GM19372 (cell line): ENCODE data around the gene TRIM15.

Experiments used
- ATAC-seq: cut with Tn5 transposase; IDR thresholded peaks from one replicate; pipeline ENCODE4 v1.9.1; 2021; ENCODE audit warnings: mild to moderate bottlenecking, low read depth, moderate library complexity; ENCODE audit not compliant: unreplicated experiment

The TRIM15 gene

GRCh38 chr6:30194797-30195690, 31.7 kb downstream of the TRIM15 start:
- ATAC-seq = no peak

GRCh38 chr6:30195951-30196350, 32.6 kb downstream of the TRIM15 start:
- ATAC-seq = no peak

GRCh38 chr6:30196376-30196775, 33.0 kb downstream of the TRIM15 start:
- no peak for ATAC-seq

- ATAC-seq = no peak
Measured at GRCh38 chr6:30198166-30199084, 35.1 kb downstream of the TRIM15 start.

GRCh38 chr6:30200551-30201281, 37.4 kb downstream of the TRIM15 start:
- ATAC-seq = no peak

- ATAC-seq = no peak
Measured at GRCh38 chr6:30202366-30202765, 39.0 kb downstream of the TRIM15 start.

- no peak for ATAC-seq
Measured at GRCh38 chr6:30204116-30204515, 40.8 kb downstream of the TRIM15 start.

- no peak for ATAC-seq
Measured at GRCh38 chr6:30206152-30206551, 42.8 kb downstream of the TRIM15 start.

- no peak for ATAC-seq
Measured at GRCh38 chr6:30206799-30207618, 43.7 kb downstream of the TRIM15 start.

GRCh38 chr6:30207619-30208295, 44.4 kb downstream of the TRIM15 start:
- ATAC-seq = no peak

- no peak for ATAC-seq
Measured at GRCh38 chr6:30211306-30211705, 48.0 kb downstream of the TRIM15 start.

GRCh38 chr6:30211899-30212298, 48.6 kb downstream of the TRIM15 start:
- no peak for ATAC-seq

GRCh38 chr6:30212865-30213666, 49.7 kb downstream of the TRIM15 start, which contains the start of gene TRIM26:
TSS of gene TRIM26 (minus strand) at chr6:30213406. CDS start at chr6:30199103, 14,303 bp downstream.
- ATAC-seq = peak; percentile 79

- ATAC-seq = no peak
Measured at GRCh38 chr6:30213667-30213956, 50.3 kb downstream of the TRIM15 start.

- peak; percentile 58 for ATAC-seq
Measured at GRCh38 chr6:30213957-30214656, 50.8 kb downstream of the TRIM15 start.

- no peak for ATAC-seq
Measured at GRCh38 chr6:30214657-30214982, 51.3 kb downstream of the TRIM15 start.

GRCh38 chr6:30216096-30216495, 52.8 kb downstream of the TRIM15 start:
- ATAC-seq = no peak

- no peak for ATAC-seq
Measured at GRCh38 chr6:30219244-30219643, 55.9 kb downstream of the TRIM15 start.
